ENCODE data around the gene UBA1.

The UBA1 gene

GRCh38 chrX:47193475-47194193, at the start of gene UBA1:
Gene UBA1 (plus strand): TSS chrX:47193829. CDS start chrX:47198803, 4,974 bp downstream.
- FAIRE-seq (no peak), DNase-seq (ENCODE audit: insufficient read length, low spot score) (peak; percentile 57)
- TF ChIP-seq CTCF (IDR thresholded peaks at IDR 0.05; ENCODE audit: insufficient read depth, missing control alignments), result peak; percentile 71

GRCh38 chrX:47143894-47144625, 49.6 kb upstream of the UBA1 start:
- FAIRE-seq, result no peak
- no peak for TF ChIP-seq CTCF (IDR thresholded peaks at IDR 0.05; ENCODE audit: insufficient read depth, missing control alignments)
- no peak for DNase-seq (ENCODE audit: insufficient read length, low spot score)

GRCh38 chrX:47144626-47145394, 48.8 kb upstream of the UBA1 start, which contains the start of the genes NDUFB11 and RBM10:
Gene NDUFB11 (minus strand): TSS chrX:47144702. CDS start chrX:47144679, 23 bp downstream.
Gene RBM10 (plus strand): TSS chrX:47145221. CDS start chrX:47147482, 2,261 bp downstream.
- peak; percentile 35 for TF ChIP-seq CTCF (IDR thresholded peaks at IDR 0.05; ENCODE audit: insufficient read depth, missing control alignments)
- FAIRE-seq, result no peak

GRCh38 chrX:47145395-47146120, 48.1 kb upstream of the UBA1 start:
- DNase-seq (ENCODE audit: insufficient read length, low spot score) (no peak), FAIRE-seq (no peak)

More at GRCh38 chrX:47144626-47145394, 48.8 kb upstream of the UBA1 start, which contains the start of the genes NDUFB11 and RBM10:
- peak; percentile 46 for DNase-seq (ENCODE audit: insufficient read length, low spot score)

GRCh38 chrX:47146121-47146935, 47.3 kb upstream of the UBA1 start:
- no peak for FAIRE-seq
- TF ChIP-seq CTCF (IDR thresholded peaks at IDR 0.05; ENCODE audit: insufficient read depth, missing control alignments), result no peak
- no peak for DNase-seq (ENCODE audit: insufficient read length, low spot score)

More at GRCh38 chrX:47145395-47146120, 48.1 kb upstream of the UBA1 start:
- TF ChIP-seq CTCF (IDR thresholded peaks at IDR 0.05; ENCODE audit: insufficient read depth, missing control alignments), result no peak

Measured in D721Med (cell line).